RWPE2 (cell line): ENCODE measurements around the gene PTPN22.

Experiments
- ATAC-seq: fragments of 200-7000 bp; cut with Tn5 transposase; 3 replicates; pipeline ENCODE4 v1.9.1; 2021; ENCODE audit warnings: low read depth
- DNase-seq: peaks from one replicate; pipeline ENCODE4 v3.0.0-alpha.2; 2020; ENCODE audit warnings: low spot score
- H3K27ac ChIP-seq: fragments of 450-650 bp; 2 replicates; pipeline ENCODE4 v1.5.1; 2017; ENCODE audit warnings: mild to moderate bottlenecking; ENCODE audit not compliant: poor library complexity, severe bottlenecking
- H3K27me3 ChIP-seq: fragments of 250-450 bp; sonication (Bioruptor Pico); 2 replicates; pipeline ENCODE4 v1.5.1; 2021; ENCODE audit warnings: mild to moderate bottlenecking, moderate library complexity; ENCODE audit not compliant: insufficient read depth, poor library complexity, severe bottlenecking
- H3K36me3 ChIP-seq: fragments of 250-450 bp; sonication (Bioruptor Pico); 2 replicates; pipeline ENCODE4 v1.5.1; 2020; ENCODE audit warnings: low read depth, mild to moderate bottlenecking, moderate library complexity
- H3K4me1 ChIP-seq: fragments of 250-450 bp; sonication (Bioruptor Pico); 2 replicates; pipeline ENCODE4 v1.5.1; 2021; ENCODE audit warnings: mild to moderate bottlenecking, moderate library complexity; ENCODE audit not compliant: insufficient read depth, poor library complexity, severe bottlenecking
- H3K4me3 ChIP-seq: fragments of 250-450 bp; sonication (Bioruptor Pico); 2 replicates; pipeline ENCODE4 v1.5.1; 2021; ENCODE audit warnings: mild to moderate bottlenecking, moderate library complexity; ENCODE audit not compliant: severe bottlenecking
- H3K9me3 ChIP-seq: fragments of 250-450 bp; sonication (Bioruptor Pico); 2 replicates; pipeline ENCODE4 v1.5.1; 2021; ENCODE audit warnings: mild to moderate bottlenecking, moderate library complexity; ENCODE audit not compliant: severe bottlenecking
- CTCF ChIP-seq: fragments of 450-650 bp; IDR thresholded peaks from one replicate; pipeline ENCODE4 v1.5.1; 2017; ENCODE audit warnings: mild to moderate bottlenecking, moderate library complexity; ENCODE audit not compliant: poor library complexity, severe bottlenecking

PTPN22 gene

GRCh38 chr1:113913887-113914664, 42.6 kb upstream of the PTPN22 start:
- ATAC-seq (no peak), DNase-seq (no peak)
- TF ChIP-seq CTCF = no peak
- Histone ChIP-seq H3K27ac (no peak overlapping the region), H3K4me1 (no peaks in the 10 kb centered on the region), H3K9me3 (no peaks in the 10 kb centered on the region), H3K27me3 (no peaks in the 10 kb centered on the region), H3K36me3 (peaks cover 47% of the 10 kb centered on the region), H3K4me3 (no peak overlapping the region)

- no peaks in the 10 kb centered on the region for H3K27me3 ChIP-seq
- no peak for TF ChIP-seq CTCF
- DNase-seq = no peak
- H3K9me3 ChIP-seq = no peaks in the 10 kb centered on the region
- H3K27ac ChIP-seq = no peak overlapping the region
- no peaks in the 10 kb centered on the region for H3K4me1 ChIP-seq
- peaks cover 55% of the 10 kb centered on the region for H3K36me3 ChIP-seq
- ATAC-seq = no peak
- H3K4me3 ChIP-seq = no peak overlapping the region
These were observed 41.8 kb upstream of the PTPN22 start for GRCh38 chr1:113913312-113913668.

- peaks cover 60% of the 10 kb centered on the region for H3K36me3 ChIP-seq
- no peak overlapping the region for H3K27ac ChIP-seq
- H3K9me3 ChIP-seq = no peaks in the 10 kb centered on the region
- no peaks in the 10 kb centered on the region for H3K4me1 ChIP-seq
- ATAC-seq (no peak), DNase-seq (no peak)
- TF ChIP-seq CTCF = no peak
- no peak overlapping the region for H3K4me3 ChIP-seq
- no peaks in the 10 kb centered on the region for H3K27me3 ChIP-seq
These were observed 41.2 kb upstream of the PTPN22 start for GRCh38 chr1:113912594-113913311.

- peak overlapping the region; percentile 70 for H3K27ac ChIP-seq
- peaks cover 6% of the 10 kb centered on the region for H3K4me1 ChIP-seq
- ATAC-seq (peak; percentile 16; the same call in 2 of the 3 replicates), DNase-seq (no peak)
- no peaks in the 10 kb centered on the region for H3K27me3 ChIP-seq
- H3K36me3 ChIP-seq = peaks cover 38% of the 10 kb centered on the region
- H3K4me3 ChIP-seq = peak overlapping the region; percentile 61
- peak; percentile 39 for TF ChIP-seq CTCF
- H3K9me3 ChIP-seq = no peaks in the 10 kb centered on the region
These were observed 33.9 kb upstream of the PTPN22 start for GRCh38 chr1:113905435-113905861.
